ENCODE data around the gene PLPPR3. TPM values are rescaled to one million over a fixed set of nuclear protein-coding genes. Genes with fewer than 3 reads are reported as not detected.
"Not testable (repeated sequence)": the region's sequence is repeated elsewhere in the genome, so short reads cannot be mapped to it uniquely, and the experiment has no call there.

The PLPPR3 gene
- total RNA-seq, 1 experiment from 2014 or later = 13.6 TPM

GRCh38 chr19:834216-834615, 12.5 kb upstream of the PLPPR3 start:
- no peak for DNase-seq (ENCODE audit: low read depth)
- in situ Hi-C loops (cut with HindIII; ENCODE audit: low pct_unique_long_range_greater_than_20kb, low sequenced_read_pairs) = no loop called here

- in situ Hi-C loops (cut with HindIII; ENCODE audit: low pct_unique_long_range_greater_than_20kb, low sequenced_read_pairs) = no loop called here
Measured at GRCh38 chr19:831407-832369, 9.9 kb upstream of the PLPPR3 start.

GRCh38 chr19:829129-829758, 7.5 kb upstream of the PLPPR3 start:
- DNase-seq (ENCODE audit: low read depth) = no peak
- in situ Hi-C loops (cut with HindIII; ENCODE audit: low pct_unique_long_range_greater_than_20kb, low sequenced_read_pairs) = no loop called here

More at GRCh38 chr19:831407-832369, 9.9 kb upstream of the PLPPR3 start:
- no peak for DNase-seq (ENCODE audit: low read depth)

GRCh38 chr19:827710-828321, 6.1 kb upstream of the PLPPR3 start, which contains the start of gene AZU1:
TSS of gene AZU1 (plus strand) at chr19:827837. CDS start at chr19:827847, 10 bp downstream.
- no peak for DNase-seq (ENCODE audit: low read depth)
- in situ Hi-C loops (cut with HindIII; ENCODE audit: low pct_unique_long_range_greater_than_20kb, low sequenced_read_pairs) = no loop called here

GRCh38 chr19:827314-827709, 5.6 kb upstream of the PLPPR3 start:
- in situ Hi-C loops (cut with HindIII; ENCODE audit: low pct_unique_long_range_greater_than_20kb, low sequenced_read_pairs) = no loop called here
- DNase-seq (ENCODE audit: low read depth) = no peak

GRCh38 chr19:825897-826644, 4.3 kb upstream of the PLPPR3 start:
- DNase-seq (ENCODE audit: low read depth) = no peak
- in situ Hi-C loops (cut with HindIII; ENCODE audit: low pct_unique_long_range_greater_than_20kb, low sequenced_read_pairs) = no loop called here

- in situ Hi-C loops (cut with HindIII; ENCODE audit: low pct_unique_long_range_greater_than_20kb, low sequenced_read_pairs) = no loop called here
- no peak for DNase-seq (ENCODE audit: low read depth)
Measured at GRCh38 chr19:824885-825284, 3.1 kb upstream of the PLPPR3 start.

- in situ Hi-C loops (cut with HindIII; ENCODE audit: low pct_unique_long_range_greater_than_20kb, low sequenced_read_pairs) = no loop called here
- DNase-seq (ENCODE audit: low read depth) = peak; percentile 30
Measured at GRCh38 chr19:823565-824121, 1.9 kb upstream of the PLPPR3 start.

- in situ Hi-C loops (cut with HindIII; ENCODE audit: low pct_unique_long_range_greater_than_20kb, low sequenced_read_pairs) = no loop called here
- DNase-seq (ENCODE audit: low read depth) = no peak
Measured at GRCh38 chr19:821231-821824, 427 bp downstream of the PLPPR3 start.

- in situ Hi-C loops (cut with HindIII; ENCODE audit: low pct_unique_long_range_greater_than_20kb, low sequenced_read_pairs); DNase-seq (ENCODE audit: low read depth): not testable (repeated sequence)
Measured at GRCh38 chr19:820212-820611, 1.5 kb downstream of the PLPPR3 start.

- DNase-seq (ENCODE audit: low read depth) = no peak
- in situ Hi-C loops (cut with HindIII; ENCODE audit: low pct_unique_long_range_greater_than_20kb, low sequenced_read_pairs) = no loop called here
Measured at GRCh38 chr19:816500-816857, 5.3 kb downstream of the PLPPR3 start.

- in situ Hi-C loops (cut with HindIII; ENCODE audit: low pct_unique_long_range_greater_than_20kb, low sequenced_read_pairs) = no loop called here
- DNase-seq (ENCODE audit: low read depth) = no peak
Measured at GRCh38 chr19:815775-816499, 5.8 kb downstream of the PLPPR3 start.

- DNase-seq (ENCODE audit: low read depth) = no peak
- in situ Hi-C loops (cut with HindIII; ENCODE audit: low pct_unique_long_range_greater_than_20kb, low sequenced_read_pairs) = no loop called here
Measured at GRCh38 chr19:815079-815774, 6.5 kb downstream of the PLPPR3 start.

GRCh38 chr19:814152-815078, 7.3 kb downstream of the PLPPR3 start:
- in situ Hi-C loops (cut with HindIII; ENCODE audit: low pct_unique_long_range_greater_than_20kb, low sequenced_read_pairs) = no loop called here

GRCh38 chr19:813219-814151, 8.3 kb downstream of the PLPPR3 start:
- in situ Hi-C loops (cut with HindIII; ENCODE audit: low pct_unique_long_range_greater_than_20kb, low sequenced_read_pairs) = no loop called here
- no peak for DNase-seq (ENCODE audit: low read depth)

More at GRCh38 chr19:814152-815078, 7.3 kb downstream of the PLPPR3 start:
- no peak for DNase-seq (ENCODE audit: low read depth)
